Right renal pelvis (tissue), 4 donors: ENCODE data around the gene NRG2. TPM values are rescaled to one million over a fixed set of nuclear protein-coding genes. Genes with fewer than 3 reads are reported as not detected.

Source experiments
- DNase-seq, 4 donors: peaks; one replicate each; pipeline ENCODE4 v3.0.0-alpha.2; 2013; ENCODE audit warnings: low read depth in 4 of 4, low spot score in 3 of 4, missing footprints in 1 of 4
- polyA plus RNA-seq, 4 donors: library from polyadenylated mRNA; unstranded; fragments of 120-200 nt; gene quantifications; one replicate each; pipeline ENCODE4 v1.2.1, GENCODE V29; 2013; ENCODE audit not compliant: insufficient read length in 4 of 4

Gene NRG2
- 1 to 10 TPM; 1.3 to 1.6 (median 1.3) TPM for polyA plus RNA-seq

GRCh38 chr5:140042643-140043507 is at the start of gene NRG2:
TSS of gene NRG2 (minus strand) at chr5:140043299.
- DNase-seq = peak in 2 of 4 donors; percentile 34 to 48

- DNase-seq = no peak
Observed at GRCh38 chr5:140090251-140090650, 47.2 kb upstream of the NRG2 start.

- no peak for DNase-seq
Observed at GRCh38 chr5:140084541-140084940, 41.4 kb upstream of the NRG2 start.

GRCh38 chr5:140083650-140084049 is 40.6 kb upstream of the NRG2 start:
- no peak for DNase-seq

- no peak for DNase-seq
Observed at GRCh38 chr5:140083120-140083519, 40.0 kb upstream of the NRG2 start.

GRCh38 chr5:140076788-140077187 is 33.7 kb upstream of the NRG2 start:
- no peak for DNase-seq

GRCh38 chr5:140076142-140076541 is 33.0 kb upstream of the NRG2 start:
- no peak for DNase-seq

GRCh38 chr5:140075371-140075770 is 32.3 kb upstream of the NRG2 start:
- no peak for DNase-seq

GRCh38 chr5:140073296-140073695 is 30.2 kb upstream of the NRG2 start:
- peak in 1 of 4 donors; percentile 5 for DNase-seq

GRCh38 chr5:140072812-140073211 is 29.7 kb upstream of the NRG2 start:
- DNase-seq = no peak

GRCh38 chr5:140060816-140061215 is 17.7 kb upstream of the NRG2 start:
- no peak for DNase-seq

GRCh38 chr5:140058212-140058932 is 15.3 kb upstream of the NRG2 start:
- DNase-seq = no peak

GRCh38 chr5:140056880-140057279 is 13.8 kb upstream of the NRG2 start:
- no peak for DNase-seq

GRCh38 chr5:140055152-140055551 is 12.1 kb upstream of the NRG2 start:
- no peak for DNase-seq

GRCh38 chr5:140054086-140054689 is 11.1 kb upstream of the NRG2 start:
- no peak for DNase-seq

- DNase-seq = no peak
Observed at GRCh38 chr5:140051950-140052349, 8.9 kb upstream of the NRG2 start.

- DNase-seq = no peak
Observed at GRCh38 chr5:140049713-140050112, 6.6 kb upstream of the NRG2 start.

- DNase-seq = no peak
Observed at GRCh38 chr5:140049205-140049604, 6.1 kb upstream of the NRG2 start.

GRCh38 chr5:140044041-140044440 is 942 bp upstream of the NRG2 start:
- DNase-seq = no peak

GRCh38 chr5:140043508-140043872 is 391 bp upstream of the NRG2 start:
- DNase-seq = no peak

GRCh38 chr5:140042393-140042642 is 781 bp downstream of the NRG2 start:
- no peak for DNase-seq
